GM20000 (cell line): ENCODE measurements around the gene SNX1.

Experiments
- DNase-seq: peaks from one replicate; pipeline ENCODE4 v3.0.0; 2012; ENCODE audit warnings: low spot score
- CTCF ChIP-seq: IDR thresholded peaks from 2 replicates; pipeline ENCODE4 v1.5.1; 2012; ENCODE audit warnings: mild to moderate bottlenecking, control low read depth; ENCODE audit errors: extremely low read depth, missing control alignments

Gene SNX1

GRCh38 chr15:64134345-64134829, 38.6 kb downstream of the SNX1 start:
- TF ChIP-seq CTCF = no peak
- no peak for DNase-seq

- no peak for TF ChIP-seq CTCF
- no peak for DNase-seq
Measured at GRCh38 chr15:64136347-64136746, 40.6 kb downstream of the SNX1 start.

GRCh38 chr15:64137226-64137833, 41.5 kb downstream of the SNX1 start:
- TF ChIP-seq CTCF = no peak
- DNase-seq = no peak

- no peak for DNase-seq
- TF ChIP-seq CTCF = no peak
Measured at GRCh38 chr15:64138331-64138941, 42.7 kb downstream of the SNX1 start.

- DNase-seq = no peak
- no peak for TF ChIP-seq CTCF
Measured at GRCh38 chr15:64141798-64142512, 46.2 kb downstream of the SNX1 start.

GRCh38 chr15:64143276-64143675, 47.5 kb downstream of the SNX1 start:
- no peak for TF ChIP-seq CTCF
- DNase-seq = no peak

GRCh38 chr15:64144192-64144564, 48.4 kb downstream of the SNX1 start:
- DNase-seq = no peak
- no peak for TF ChIP-seq CTCF
